HepG2 (cell line): ENCODE measurements around the gene RSL1D1. TPM values are rescaled to one million over a fixed set of nuclear protein-coding genes. Genes with fewer than 3 reads are reported as not detected.

Experiments
- ATF6 ChIP-seq: sonication (generic); formaldehyde crosslinking; conservative IDR thresholded peaks from 2 replicates; pipeline ENCODE4 v1.4.0; 2020; ENCODE audit warnings: missing genetic modification reagents
- E2F1 ChIP-seq: sonication (generic); formaldehyde crosslinking; IDR thresholded peaks from 2 replicates; pipeline ENCODE4 v1.5.0; 2020; ENCODE audit warnings: missing genetic modification reagents
- HNF1A ChIP-seq, 2 experiments: sonication (generic) in 1 of 2; formaldehyde crosslinking in 1 of 2; IDR thresholded peaks; 2 replicates each; pipeline versions ENCODE4 v1.4.0 to v1.6.1; 2016 to 2020; ENCODE audit warnings: borderline replicate concordance in 1 of 2, low read depth in 1 of 2, mild to moderate bottlenecking in 1 of 2, missing genetic modification reagents in 1 of 2
- JARID2 ChIP-seq: sonication (generic); formaldehyde crosslinking; IDR thresholded peaks from 2 replicates; pipeline ENCODE4 v1.8.1; 2023; ENCODE audit warnings: missing genetic modification reagents, inconsistent platforms; ENCODE audit not compliant: insufficient replicate concordance
- MATR3 ChIP-seq: sonication (generic); formaldehyde crosslinking; IDR thresholded peaks from 2 replicates; pipeline ENCODE4 v1.4.0; 2020; ENCODE audit warnings: missing genetic modification reagents
- MBD4 ChIP-seq: IDR thresholded peaks from 2 replicates; pipeline ENCODE4 v1.6.1; 2012; ENCODE audit warnings: low read length, inconsistent platforms, borderline replicate concordance
- MYPOP ChIP-seq: sonication (generic); formaldehyde crosslinking; IDR thresholded peaks from 2 replicates; pipeline ENCODE4 v1.8.1; 2023; ENCODE audit warnings: mild to moderate bottlenecking, moderate library complexity, missing genetic modification reagents
- NCOR1 ChIP-seq: fragments of 200-600 bp; sonication (generic); IDR thresholded peaks from 2 replicates; pipeline ENCODE4 v1.7.0; 2017; ENCODE audit warnings: antibody characterized with exemption, low read length, borderline replicate concordance
- NR1H2 ChIP-seq: sonication (generic); formaldehyde crosslinking; IDR thresholded peaks from 2 replicates; pipeline ENCODE4 v1.8.1; 2022; ENCODE audit warnings: low read depth, missing genetic modification reagents, borderline replicate concordance
- SCMH1 ChIP-seq: sonication (generic); formaldehyde crosslinking; IDR thresholded peaks from 2 replicates; pipeline ENCODE4 v1.9.0; 2021; ENCODE audit warnings: missing genetic modification reagents, mild to moderate bottlenecking, borderline replicate concordance
- THRA ChIP-seq: sonication (generic); formaldehyde crosslinking; IDR thresholded peaks from 2 replicates; pipeline ENCODE4 v1.4.0; 2020; ENCODE audit warnings: missing genetic modification reagents, borderline replicate concordance
- ZBTB21 ChIP-seq: sonication (generic); formaldehyde crosslinking; IDR thresholded peaks from 2 replicates; pipeline ENCODE4 v1.4.0; 2020; ENCODE audit warnings: missing genetic modification reagents
- ZFP36L1 ChIP-seq: sonication (generic); formaldehyde crosslinking; IDR thresholded peaks from 2 replicates; pipeline ENCODE4 v1.8.0; 2022; ENCODE audit warnings: mild to moderate bottlenecking, missing genetic modification reagents, moderate library complexity
- ZNF329 ChIP-seq: sonication (generic); formaldehyde crosslinking; IDR thresholded peaks from 2 replicates; pipeline ENCODE4 v1.9.0; 2021; ENCODE audit warnings: low read depth, mild to moderate bottlenecking, missing genetic modification reagents
- ZNF362 ChIP-seq: sonication (generic); formaldehyde crosslinking; IDR thresholded peaks from 2 replicates; pipeline ENCODE4 v1.4.0; 2020; ENCODE audit warnings: missing genetic modification reagents, mild to moderate bottlenecking, borderline replicate concordance
- polyA plus RNA-seq, 8 experiments: library from polyadenylated mRNA; depleted of rRNA in 3 of 8; stranded (reverse) in 7 of 8; unstranded in 1 of 8; fragments of >200 nt; fragmentation: Illumina TruSeq in 4 of 8; extraction: Trizol in 4 of 8; gene quantifications; 2 replicates each; pipeline versions ENCODE4 v1.2.1 to v1.2.3, GENCODE V29; 2011 to 2016; ENCODE audit warnings: low read depth in 4 of 8, missing spikeins in 1 of 8, mixed read lengths in 1 of 8; ENCODE audit not compliant: insufficient read depth in 1 of 8
- total RNA-seq, 5 experiments: library from RNA; depleted of rRNA; stranded (reverse); fragments of >200 nt; fragmentation: Illumina TruSeq; extraction: Trizol; gene quantifications; 2 replicates each; pipeline ENCODE4 v1.2.3, GENCODE V29; 2016; ENCODE audit warnings: low read depth in 1 of 5

RSL1D1 gene
- total and polyA plus RNA-seq, 2 of the 13 experiments (the other 11 are each of a cell fraction or from before 2014, with no cell fraction given) = 187 to 343 TPM

GRCh38 chr16:11869353-11870228 lies 18.2 kb upstream of the RSL1D1 start (continued):
- peak; percentile 66; the same call in 1 of the 2 replicates for TF ChIP-seq ZFP36L1
- TF ChIP-seq ATF6 = 0 out of 2 replicates have a peak, but pooled peaks have one; percentile 46
- TF ChIP-seq ZBTB21 (CRISPR knock-in tag) = no peak
- no peak for TF ChIP-seq ZNF329 (CRISPR knock-in tag)
- TF ChIP-seq JARID2 (CRISPR knock-in tag) = no peak
- peak; percentile 89; the same call in 1 of the 2 replicates for TF ChIP-seq MBD4
- peak; percentile 27; the same call in 1 of the 2 replicates for TF ChIP-seq MYPOP (CRISPR knock-in tag)
- no peak for TF ChIP-seq SCMH1 (CRISPR knock-in tag)
- peak; percentile 61; the same call in 1 of the 2 replicates for TF ChIP-seq THRA (CRISPR knock-in tag)
- peak; percentile 98; the same call in 1 of the 2 replicates for TF ChIP-seq NCOR1
- no peak for TF ChIP-seq MATR3 (CRISPR knock-in tag)
- TF ChIP-seq E2F1 (CRISPR knock-in tag) = no peak; the same call in 1 of the 2 replicates
- no peak for TF ChIP-seq NR1H2
- TF ChIP-seq HNF1A (IDR thresholded peaks at IDR 0.05; ENCODE audit: low read depth) = peak; percentile 48; the same call in 1 of the 2 replicates
- TF ChIP-seq HNF1A (CRISPR knock-in tag; IDR thresholded peaks at IDR 0.05; ENCODE audit: borderline replicate concordance) = peak; percentile 32; the same call in 1 of the 2 replicates
- peak; percentile 86 for TF ChIP-seq ZNF362 (CRISPR knock-in tag)
